Testis (tissue), 3 donors: ENCODE results near the gene PSEN1. TPM values are rescaled to one million over a fixed set of nuclear protein-coding genes. Genes with fewer than 3 reads are reported as not detected.
A peak's percentile ranks its signal among the peaks of the same experiment; 100 is the strongest.

ENCODE experiments used
- DNase-seq: peaks from one replicate; pipeline ENCODE4 v3.0.0-alpha.2; 2019
- H3K27ac ChIP-seq, 2 donors: fragments of 200-600 bp; sonication (generic); one replicate each; pipeline ENCODE4 v1.5.1; 2019
- H3K27me3 ChIP-seq: fragments of 200-600 bp; sonication (generic); one replicate; pipeline ENCODE4 v1.5.1; 2019
- H3K36me3 ChIP-seq: fragments of 200-600 bp; sonication (generic); one replicate; pipeline ENCODE4 v1.5.1; 2017; ENCODE audit warnings: low read depth; ENCODE audit errors: missing control alignments
- H3K4me1 ChIP-seq: fragments of 200-600 bp; sonication (generic); one replicate; pipeline ENCODE4 v1.5.1; 2019
- H3K4me3 ChIP-seq, 2 donors: fragments of 200-600 bp; sonication (generic); one replicate each; pipeline ENCODE4 v1.5.1; 2017 to 2019
- H3K9me3 ChIP-seq: fragments of 200-600 bp; sonication (generic); one replicate; pipeline ENCODE4 v1.5.1; 2017
- POLR2A ChIP-seq: fragments of 450-650 bp; IDR thresholded peaks from one replicate; pipeline ENCODE4 v1.6.1; 2017; ENCODE audit warnings: antibody characterized with exemption, mild to moderate bottlenecking, moderate library complexity
- WGBS, 2 donors: methylation state at CpG; one replicate each; pipeline ENCODE4 v1.1.5; 2018; 5-methylcytosine and 5-hydroxymethylcytosine counted together
- intact Hi-C: fragments of 100-400 bp; cut with DNase I; formaldehyde crosslinking; loops from one replicate; pipeline ENCODE4 v1.15.1; 2023; ENCODE audit warnings: low total_unique reads
- polyA plus RNA-seq: library from polyadenylated mRNA; stranded (reverse); fragments of 350-450 nt; fragmentation: Illumina TruSeq; extraction: RNeasy Lipid Tissue Mini Kit (QIAGEN cat#74804); gene quantifications from one replicate; pipeline ENCODE4 v1.2.3, GENCODE V29; 2014; ENCODE audit warnings: low read depth, low replicate concordance; ENCODE audit not compliant: insufficient read depth
- total RNA-seq, 2 donors: library from RNA; depleted of rRNA; stranded (reverse); fragments of >200 nt; gene quantifications; one replicate each; pipeline ENCODE4 v1.2.3, GENCODE V29; 2016
- TF ChIP-seq, protein P1 (sequence below), 3 experiments: fragments of 450-650 bp in 2 of 3; fragments of 200-600 bp in 1 of 3; sonication (generic) in 1 of 3; IDR thresholded peaks; one replicate each; pipeline ENCODE4 v1.5.1; 2016 to 2019; ENCODE audit warnings: antibody characterized with exemption in 3 of 3, mild to moderate bottlenecking in 2 of 3, moderate library complexity in 1 of 3

PSEN1 gene
- total and polyA plus RNA-seq, 3 donors from 2014 or later: 65.7 to 94.9 (median 78.4) TPM

DNA sequence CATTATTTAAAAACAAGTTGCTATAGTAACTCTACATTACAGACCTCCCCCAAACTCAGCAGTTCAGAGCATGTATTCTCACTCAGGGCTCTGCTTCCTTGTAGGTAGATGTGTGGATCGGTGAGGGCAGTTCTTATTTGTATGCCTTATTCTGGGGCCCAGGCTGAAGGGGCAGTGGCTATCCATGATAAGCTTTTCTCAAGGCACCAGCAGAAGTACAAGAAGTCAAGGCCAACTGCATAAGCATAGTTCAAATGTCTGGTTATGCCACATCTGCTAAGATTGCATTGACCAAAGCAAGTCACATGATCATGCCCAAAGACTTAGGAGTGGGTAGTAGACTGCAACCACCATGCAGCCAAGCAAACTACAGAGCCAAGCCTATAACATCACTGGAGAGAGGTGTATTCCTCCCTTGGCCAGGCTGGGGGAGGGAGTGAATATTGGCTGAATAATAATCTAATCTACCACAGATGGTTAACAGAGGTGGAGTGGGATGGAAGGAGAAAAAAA, 4.6 kb downstream of the PSEN1 start:
- H3K4me1 ChIP-seq: peaks cover 32% of the 10 kb centered on the region
- no peak for DNase-seq
- no peak overlapping the region for H3K27ac ChIP-seq
- no peak overlapping the region for H3K4me3 ChIP-seq
- intact Hi-C loops: no loop called here
- WGBS, 2 donors: 71 to 86% methylated on average over 1 of the region's 1 CpG
- no peaks in the 10 kb centered on the region for H3K27me3 ChIP-seq
- TF ChIP-seq, protein P1, sequence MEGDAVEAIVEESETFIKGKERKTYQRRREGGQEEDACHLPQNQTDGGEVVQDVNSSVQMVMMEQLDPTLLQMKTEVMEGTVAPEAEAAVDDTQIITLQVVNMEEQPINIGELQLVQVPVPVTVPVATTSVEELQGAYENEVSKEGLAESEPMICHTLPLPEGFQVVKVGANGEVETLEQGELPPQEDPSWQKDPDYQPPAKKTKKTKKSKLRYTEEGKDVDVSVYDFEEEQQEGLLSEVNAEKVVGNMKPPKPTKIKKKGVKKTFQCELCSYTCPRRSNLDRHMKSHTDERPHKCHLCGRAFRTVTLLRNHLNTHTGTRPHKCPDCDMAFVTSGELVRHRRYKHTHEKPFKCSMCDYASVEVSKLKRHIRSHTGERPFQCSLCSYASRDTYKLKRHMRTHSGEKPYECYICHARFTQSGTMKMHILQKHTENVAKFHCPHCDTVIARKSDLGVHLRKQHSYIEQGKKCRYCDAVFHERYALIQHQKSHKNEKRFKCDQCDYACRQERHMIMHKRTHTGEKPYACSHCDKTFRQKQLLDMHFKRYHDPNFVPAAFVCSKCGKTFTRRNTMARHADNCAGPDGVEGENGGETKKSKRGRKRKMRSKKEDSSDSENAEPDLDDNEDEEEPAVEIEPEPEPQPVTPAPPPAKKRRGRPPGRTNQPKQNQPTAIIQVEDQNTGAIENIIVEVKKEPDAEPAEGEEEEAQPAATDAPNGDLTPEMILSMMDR (IDR thresholded peaks at IDR 0.05): no peak
- no peak for TF ChIP-seq POLR2A
- H3K9me3 ChIP-seq: no peaks in the 10 kb centered on the region
- H3K36me3 ChIP-seq: no peaks in the 10 kb centered on the region

DNA sequence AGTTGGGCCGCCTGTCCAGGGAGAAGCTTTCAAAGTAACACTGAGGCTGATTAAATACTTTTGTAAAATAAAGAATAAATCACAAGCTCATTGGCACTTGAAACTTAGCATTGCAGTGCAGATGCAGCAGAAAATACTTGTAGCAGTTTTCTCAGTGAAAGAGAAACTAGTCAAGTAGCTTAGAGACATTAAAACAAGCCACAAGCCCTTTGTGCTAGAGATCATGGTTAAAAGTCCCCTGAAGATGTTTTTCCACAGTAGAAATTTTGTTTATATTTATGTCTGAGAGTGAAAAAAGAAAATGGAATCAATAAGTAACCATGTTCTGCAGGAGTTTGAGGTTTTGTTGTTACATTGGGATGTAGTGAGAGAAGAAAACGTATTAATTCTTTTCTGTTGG, 5.9 kb downstream of the PSEN1 start:
- Histone ChIP-seq H3K9me3 (no peaks in the 10 kb centered on the region), H3K27me3 (no peaks in the 10 kb centered on the region), H3K27ac (peak overlapping the region in 1 of 2 donors; percentile 14), H3K36me3 (no peaks in the 10 kb centered on the region), H3K4me3 (no peak overlapping the region), H3K4me1 (peaks cover 31% of the 10 kb centered on the region)
- WGBS, 2 donors: 29 to 47% methylated on average over 2 of the region's 2 CpGs
- intact Hi-C loops: no loop called here
- TF ChIP-seq, protein P1 (IDR thresholded peaks at IDR 0.05): no peak
- no peak for TF ChIP-seq POLR2A
- DNase-seq: no peak

DNA sequence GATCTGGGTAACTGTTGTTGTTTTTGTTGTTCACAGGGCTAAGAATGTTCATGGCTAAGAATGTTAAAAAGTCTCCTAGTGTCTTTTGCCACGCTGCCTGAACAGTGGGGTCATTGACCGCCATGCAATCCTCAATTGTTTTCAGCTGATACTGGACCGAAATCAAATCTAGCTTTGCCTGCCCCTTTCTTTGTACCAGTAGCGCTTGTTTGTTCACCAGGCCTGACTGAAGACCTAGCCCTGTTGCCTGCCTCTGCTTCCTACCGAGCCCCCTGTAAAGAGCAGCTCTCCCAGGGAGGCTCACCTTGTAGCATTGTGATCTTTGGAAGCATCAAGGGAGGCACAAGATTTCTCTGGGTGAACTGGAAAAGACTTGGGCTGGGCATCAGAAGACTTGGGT, 6.7 kb downstream of the PSEN1 start:
- WGBS, 2 donors: 62 to 79% methylated on average over 5 of the region's 5 CpGs
- no peak for DNase-seq
- no peaks in the 10 kb centered on the region for H3K27me3 ChIP-seq
- peaks cover 25% of the 10 kb centered on the region for H3K4me1 ChIP-seq
- intact Hi-C loops: no loop called here
- no peak overlapping the region for H3K4me3 ChIP-seq
- H3K36me3 ChIP-seq: no peaks in the 10 kb centered on the region
- peak overlapping the region in 1 of 2 donors; percentile 14 for H3K27ac ChIP-seq
- no peak for TF ChIP-seq POLR2A
- TF ChIP-seq, protein P1 (IDR thresholded peaks at IDR 0.05): no peak
- H3K9me3 ChIP-seq: no peaks in the 10 kb centered on the region

DNA sequence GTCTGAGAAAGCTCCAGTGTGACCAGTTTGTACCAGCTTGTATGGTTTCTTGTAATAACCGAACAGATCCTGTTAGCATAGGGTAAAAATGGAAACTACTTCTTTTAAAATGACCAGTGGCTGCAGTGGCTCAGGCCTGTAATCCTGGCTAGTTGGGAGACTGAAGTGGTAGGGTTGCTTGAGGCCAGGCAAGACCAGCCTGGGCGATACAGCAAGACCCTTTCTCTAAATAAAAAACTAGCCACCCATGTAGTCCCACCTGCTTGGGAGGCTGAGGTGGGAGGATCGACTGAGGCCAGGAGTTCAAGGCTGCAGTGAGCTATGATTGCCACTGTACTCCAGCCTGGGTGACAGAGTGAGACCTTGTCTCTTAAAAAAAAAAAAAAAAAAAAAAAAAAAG, 7.3 kb downstream of the PSEN1 start:
- Histone ChIP-seq H3K36me3 (no peaks in the 10 kb centered on the region), H3K4me3 (no peak overlapping the region), H3K27ac (peak overlapping the region in 1 of 2 donors; percentile 14), H3K9me3 (no peaks in the 10 kb centered on the region), H3K27me3 (no peaks in the 10 kb centered on the region), H3K4me1 (peaks cover 25% of the 10 kb centered on the region)
- TF ChIP-seq, protein P1 (IDR thresholded peaks at IDR 0.05): no peak
- intact Hi-C loops: no loop called here
- 73 to 78% methylated on average over 3 of the region's 3 CpGs for WGBS, 2 donors
- no peak for DNase-seq

DNA sequence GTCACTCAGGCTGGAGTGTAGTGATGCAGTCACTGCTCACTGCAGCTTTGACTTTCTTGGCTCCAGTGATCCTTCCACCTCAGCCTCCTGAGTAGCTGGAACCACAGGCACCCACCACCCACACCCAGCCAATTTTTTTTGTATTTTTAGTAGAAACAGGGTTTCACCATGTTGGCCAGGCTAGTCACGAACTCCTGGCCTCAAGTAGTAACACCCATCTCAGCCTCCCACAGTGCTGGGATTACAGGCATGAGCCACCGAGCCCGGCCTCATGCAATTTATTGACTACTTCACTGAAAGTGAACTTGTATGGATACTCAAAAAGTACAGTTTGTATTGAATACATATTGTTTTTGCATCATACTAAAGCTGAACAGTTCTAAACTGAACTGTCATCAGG, 9.1 kb downstream of the PSEN1 start:
- TF ChIP-seq, protein P1 (IDR thresholded peaks at IDR 0.05): no peak
- no peak for TF ChIP-seq POLR2A
- no peak overlapping the region for H3K27ac ChIP-seq
- no peaks in the 10 kb centered on the region for H3K36me3 ChIP-seq
- intact Hi-C loops: no loop called here
- H3K4me1 ChIP-seq: peaks cover 25% of the 10 kb centered on the region
- no peak for DNase-seq
- H3K9me3 ChIP-seq: no peaks in the 10 kb centered on the region
- H3K4me3 ChIP-seq: no peak overlapping the region
- WGBS, 2 donors: 83 to 86% methylated on average over 3 of the region's 3 CpGs
- no peaks in the 10 kb centered on the region for H3K27me3 ChIP-seq
